Measurements from ENCODE around the gene TMEM52.
"Not testable (repeated sequence)": the region's sequence is repeated elsewhere in the genome, so short reads cannot be mapped to it uniquely, and the experiment has no call there.

The TMEM52 gene

GRCh38 chr1:1946540-1946939 lies 27.5 kb upstream of the TMEM52 start:
- no peak for DNase-seq (ENCODE audit: low read depth in 2 of 2)

GRCh38 chr1:1945782-1946393 lies 26.8 kb upstream of the TMEM52 start:
- no peak for DNase-seq (ENCODE audit: low read depth in 2 of 2)

- peak in 1 of 2 donors; percentile 32 for DNase-seq (ENCODE audit: low read depth in 2 of 2)
These were observed 24.9 kb upstream of the TMEM52 start for GRCh38 chr1:1943834-1944570.

GRCh38 chr1:1942753-1943656 lies 23.9 kb upstream of the TMEM52 start:
- no peak for DNase-seq (ENCODE audit: low read depth in 2 of 2)

GRCh38 chr1:1941868-1942752 lies 23.0 kb upstream of the TMEM52 start:
- no peak for DNase-seq (ENCODE audit: low read depth in 2 of 2)

- DNase-seq (ENCODE audit: low read depth in 2 of 2) = no peak
These were observed 22.2 kb upstream of the TMEM52 start for GRCh38 chr1:1941211-1941841.

GRCh38 chr1:1940123-1940425 lies 21.0 kb upstream of the TMEM52 start:
- no peak for DNase-seq (ENCODE audit: low read depth in 2 of 2)

- DNase-seq (ENCODE audit: low read depth in 2 of 2) = no peak
These were observed 20.4 kb upstream of the TMEM52 start for GRCh38 chr1:1939296-1940122.

- no peak for DNase-seq (ENCODE audit: low read depth in 2 of 2)
These were observed 19.7 kb upstream of the TMEM52 start for GRCh38 chr1:1938613-1939295.

GRCh38 chr1:1938276-1938573 lies 19.1 kb upstream of the TMEM52 start:
- DNase-seq (ENCODE audit: low read depth in 2 of 2) = no peak

- DNase-seq (ENCODE audit: low read depth in 2 of 2) = no peak
These were observed 18.6 kb upstream of the TMEM52 start for GRCh38 chr1:1937549-1938275.

GRCh38 chr1:1937061-1937460 lies 18.0 kb upstream of the TMEM52 start:
- no peak for DNase-seq (ENCODE audit: low read depth in 2 of 2)

- not testable (repeated sequence) for DNase-seq (ENCODE audit: low read depth in 2 of 2)
These were observed 15.8 kb upstream of the TMEM52 start for GRCh38 chr1:1934848-1935247.

- DNase-seq (ENCODE audit: low read depth in 2 of 2) = no peak
These were observed 10.8 kb upstream of the TMEM52 start for GRCh38 chr1:1929639-1930545.

- no peak for DNase-seq (ENCODE audit: low read depth in 2 of 2)
These were observed 10.1 kb upstream of the TMEM52 start for GRCh38 chr1:1929102-1929638.

- DNase-seq (ENCODE audit: low read depth in 2 of 2) = no peak
These were observed 9.4 kb upstream of the TMEM52 start for GRCh38 chr1:1928231-1929101.

- DNase-seq (ENCODE audit: low read depth in 2 of 2) = no peak
These were observed 8.7 kb upstream of the TMEM52 start for GRCh38 chr1:1927751-1928150.
